ENCODE measurements around the gene GLUD1.
"Not testable (repeated sequence)": the region's sequence is repeated elsewhere in the genome, so short reads cannot be mapped to it uniquely, and the experiment has no call there.

Gene GLUD1

DNA sequence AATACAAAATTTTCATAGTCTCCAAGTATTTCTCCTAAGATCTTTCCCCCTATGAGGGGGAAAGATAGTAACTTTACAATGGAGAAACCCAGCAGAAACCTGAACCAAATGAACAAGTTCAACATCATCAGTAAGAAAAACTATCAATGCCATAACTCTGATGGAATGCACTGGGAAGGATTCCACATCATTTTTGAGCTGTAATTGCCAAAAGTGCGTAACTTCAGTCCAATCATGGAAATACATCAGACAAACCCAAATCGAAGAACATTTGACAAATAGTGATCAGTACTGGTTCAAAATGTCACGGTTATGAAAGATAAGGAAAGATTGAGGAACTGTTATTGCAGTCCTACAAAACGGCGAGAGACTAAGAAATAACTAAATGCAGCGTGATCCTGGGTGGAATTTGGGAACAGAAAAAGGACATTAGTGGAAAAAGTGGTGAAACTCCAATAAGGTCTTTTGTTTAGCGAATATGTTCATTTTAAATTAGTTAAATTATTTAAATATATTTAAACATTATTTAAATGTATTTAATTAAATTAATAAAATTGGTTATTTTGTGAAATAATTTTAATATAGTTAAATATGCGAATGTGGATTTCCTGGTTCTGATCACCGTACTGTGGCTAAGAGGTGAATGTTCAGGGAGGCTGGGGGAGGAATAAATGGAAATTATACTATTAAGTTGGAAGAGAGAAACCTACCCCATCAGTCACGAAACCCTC is 79.5 kb downstream of the GLUD1 start:
- POLR2A ChIA-PET; H3K4me1 ChIP-seq (ENCODE audit: control insufficient read depth, insufficient read depth, low read length); CTCF ChIA-PET; H3K4me3 ChIP-seq (ENCODE audit: low read depth, low read length); H3K36me3 ChIP-seq (ENCODE audit: control insufficient read depth in 2 of 2, insufficient read depth in 1 of 2, low read length in 2 of 2); H3K9me3 ChIP-seq (ENCODE audit: control insufficient read depth, insufficient read depth, low read depth, low read length); H3K27ac ChIP-seq (ENCODE audit: extremely low read depth, low read depth, low read length): not testable (repeated sequence)
- TF ChIP-seq ZNF140 (tag by site-specific recombination; IDR thresholded peaks at IDR 0.05): peak; percentile 49; the same call in 1 of the 2 replicates

GRCh38 chr10:87013528-87013927 is 81.1 kb downstream of the GLUD1 start:
- H3K27ac ChIP-seq (ENCODE audit: extremely low read depth, low read depth, low read length); H3K9me3 ChIP-seq (ENCODE audit: control insufficient read depth, insufficient read depth, low read depth, low read length); CTCF ChIA-PET; H3K4me1 ChIP-seq (ENCODE audit: control insufficient read depth, insufficient read depth, low read length); POLR2A ChIA-PET; H3K36me3 ChIP-seq (ENCODE audit: control insufficient read depth in 2 of 2, insufficient read depth in 1 of 2, low read length in 2 of 2); H3K4me3 ChIP-seq (ENCODE audit: low read depth, low read length): not testable (repeated sequence)

GRCh38 chr10:87009134-87009696 is 85.4 kb downstream of the GLUD1 start:
- H3K4me3 ChIP-seq (ENCODE audit: low read depth, low read length); H3K27ac ChIP-seq (ENCODE audit: extremely low read depth, low read depth, low read length); H3K9me3 ChIP-seq (ENCODE audit: control insufficient read depth, insufficient read depth, low read depth, low read length); CTCF ChIA-PET; POLR2A ChIA-PET; H3K4me1 ChIP-seq (ENCODE audit: control insufficient read depth, insufficient read depth, low read length); H3K36me3 ChIP-seq (ENCODE audit: control insufficient read depth in 2 of 2, insufficient read depth in 1 of 2, low read length in 2 of 2): not testable (repeated sequence)

GRCh38 chr10:87008303-87008702 is 86.3 kb downstream of the GLUD1 start:
- H3K9me3 ChIP-seq (ENCODE audit: control insufficient read depth, insufficient read depth, low read depth, low read length); CTCF ChIA-PET; H3K4me1 ChIP-seq (ENCODE audit: control insufficient read depth, insufficient read depth, low read length); POLR2A ChIA-PET; H3K4me3 ChIP-seq (ENCODE audit: low read depth, low read length); H3K36me3 ChIP-seq (ENCODE audit: control insufficient read depth in 2 of 2, insufficient read depth in 1 of 2, low read length in 2 of 2); H3K27ac ChIP-seq (ENCODE audit: extremely low read depth, low read depth, low read length): not testable (repeated sequence)

GRCh38 chr10:87007674-87008073 is 87.0 kb downstream of the GLUD1 start:
- CTCF ChIA-PET; H3K9me3 ChIP-seq (ENCODE audit: control insufficient read depth, insufficient read depth, low read depth, low read length); H3K36me3 ChIP-seq (ENCODE audit: control insufficient read depth in 2 of 2, insufficient read depth in 1 of 2, low read length in 2 of 2); H3K4me1 ChIP-seq (ENCODE audit: control insufficient read depth, insufficient read depth, low read length); H3K27ac ChIP-seq (ENCODE audit: extremely low read depth, low read depth, low read length); H3K4me3 ChIP-seq (ENCODE audit: low read depth, low read length); POLR2A ChIA-PET: not testable (repeated sequence)

DNA sequence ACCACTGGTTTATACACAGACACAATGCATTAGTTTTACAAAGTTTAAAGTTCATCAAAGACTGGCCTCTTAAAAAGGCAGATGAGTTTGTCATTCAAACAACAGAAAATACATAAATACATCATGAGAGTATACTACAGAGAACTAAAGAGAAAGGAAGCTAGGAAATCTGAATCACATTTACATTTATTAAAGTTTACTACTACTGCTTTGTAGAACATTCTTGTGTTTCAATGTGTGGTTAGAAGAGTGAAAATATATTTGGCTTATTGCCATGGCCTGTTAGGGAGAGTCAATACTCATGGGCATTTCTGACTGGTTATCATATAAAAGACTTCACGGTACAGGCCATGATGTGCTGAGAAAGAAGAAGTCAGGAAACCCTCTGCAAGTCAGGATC is 87.5 kb downstream of the GLUD1 start:
- POLR2A ChIA-PET: not testable (repeated sequence)

GRCh38 chr10:87000491-87000890 is 94.2 kb downstream of the GLUD1 start:
- CTCF ChIA-PET: no interaction called here
- no peaks in the 10 kb centered on the region for H3K4me1 ChIP-seq (ENCODE audit: control insufficient read depth, insufficient read depth, low read length)
- POLR2A ChIA-PET: no interaction called here
- TF ChIP-seq ZNF785 (tag by site-specific recombination; IDR thresholded peaks at IDR 0.05) (no peak), ZBTB17 (tag by site-specific recombination; IDR thresholded peaks at IDR 0.05) (no peak), ZNF529 (tag by site-specific recombination; IDR thresholded peaks at IDR 0.05; ENCODE audit: insufficient replicate concordance) (no peak), PRDM4 (tag by site-specific recombination; IDR thresholded peaks at IDR 0.05) (no peak), ZNF776 (tag by site-specific recombination; IDR thresholded peaks at IDR 0.05; ENCODE audit: borderline replicate concordance) (no peak), ZNF311 (tag by site-specific recombination; IDR thresholded peaks at IDR 0.05; ENCODE audit: borderline replicate concordance) (no peak), ZNF37A (tag by site-specific recombination; IDR thresholded peaks at IDR 0.05) (no peak), ZNF18 (tag by site-specific recombination; IDR thresholded peaks at IDR 0.05) (no peak), ZNF596 (tag by site-specific recombination; IDR thresholded peaks at IDR 0.05) (no peak), ZNF341 (tag by site-specific recombination; IDR thresholded peaks at IDR 0.05; ENCODE audit: low read depth) (no peak)
- TF ChIP-seq, protein P1, sequence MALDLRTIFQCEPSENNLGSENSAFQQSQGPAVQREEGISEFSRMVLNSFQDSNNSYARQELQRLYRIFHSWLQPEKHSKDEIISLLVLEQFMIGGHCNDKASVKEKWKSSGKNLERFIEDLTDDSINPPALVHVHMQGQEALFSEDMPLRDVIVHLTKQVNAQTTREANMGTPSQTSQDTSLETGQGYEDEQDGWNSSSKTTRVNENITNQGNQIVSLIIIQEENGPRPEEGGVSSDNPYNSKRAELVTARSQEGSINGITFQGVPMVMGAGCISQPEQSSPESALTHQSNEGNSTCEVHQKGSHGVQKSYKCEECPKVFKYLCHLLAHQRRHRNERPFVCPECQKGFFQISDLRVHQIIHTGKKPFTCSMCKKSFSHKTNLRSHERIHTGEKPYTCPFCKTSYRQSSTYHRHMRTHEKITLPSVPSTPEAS (tag by site-specific recombination; IDR thresholded peaks at IDR 0.05): no peak

More for the DNA sequence above, 87.5 kb downstream of the GLUD1 start:
- CTCF ChIA-PET; H3K4me3 ChIP-seq (ENCODE audit: low read depth, low read length); H3K27ac ChIP-seq (ENCODE audit: extremely low read depth, low read depth, low read length); H3K36me3 ChIP-seq (ENCODE audit: control insufficient read depth in 2 of 2, insufficient read depth in 1 of 2, low read length in 2 of 2); H3K4me1 ChIP-seq (ENCODE audit: control insufficient read depth, insufficient read depth, low read length); H3K9me3 ChIP-seq (ENCODE audit: control insufficient read depth, insufficient read depth, low read depth, low read length): not testable (repeated sequence)

More at GRCh38 chr10:87000491-87000890, 94.2 kb downstream of the GLUD1 start:
- H3K9me3 ChIP-seq (ENCODE audit: control insufficient read depth, insufficient read depth, low read depth, low read length): no peaks in the 10 kb centered on the region
- H3K4me3 ChIP-seq (ENCODE audit: low read depth, low read length): no peak overlapping the region
- no peaks in the 10 kb centered on the region for H3K36me3 ChIP-seq (ENCODE audit: control insufficient read depth in 2 of 2, insufficient read depth in 1 of 2, low read length in 2 of 2)
- no peak overlapping the region for H3K27ac ChIP-seq (ENCODE audit: extremely low read depth, low read depth, low read length)
